ENCODE results near the gene CRACR2A.

DNA sequence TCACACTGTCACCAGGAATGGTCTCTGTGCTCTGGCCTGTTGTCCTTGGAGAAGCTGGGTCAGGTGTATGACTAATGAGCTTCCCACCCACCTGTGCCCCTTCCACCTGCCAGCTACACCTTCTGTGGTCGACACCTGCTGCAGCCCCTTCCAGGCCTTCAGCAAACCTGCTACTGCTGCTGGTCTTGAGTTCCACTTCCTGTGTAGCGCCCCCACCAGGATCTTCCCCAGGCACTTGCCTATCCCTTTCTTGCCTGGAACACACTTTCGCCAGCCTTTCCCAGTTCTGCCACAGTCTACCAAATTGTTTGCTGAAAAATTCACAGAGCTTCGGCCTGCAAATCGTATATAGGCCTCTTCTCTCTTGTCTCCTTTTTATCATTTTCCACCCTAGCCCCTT lies 75.3 kb downstream of the CRACR2A start:
- no peak for TF ChIP-seq YY1 (IDR thresholded peaks at IDR 0.05; ENCODE audit: low read depth)
- TF ChIP-seq, protein P1, sequence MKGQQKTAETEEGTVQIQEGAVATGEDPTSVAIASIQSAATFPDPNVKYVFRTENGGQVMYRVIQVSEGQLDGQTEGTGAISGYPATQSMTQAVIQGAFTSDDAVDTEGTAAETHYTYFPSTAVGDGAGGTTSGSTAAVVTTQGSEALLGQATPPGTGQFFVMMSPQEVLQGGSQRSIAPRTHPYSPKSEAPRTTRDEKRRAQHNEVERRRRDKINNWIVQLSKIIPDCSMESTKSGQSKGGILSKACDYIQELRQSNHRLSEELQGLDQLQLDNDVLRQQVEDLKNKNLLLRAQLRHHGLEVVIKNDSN (IDR thresholded peaks at IDR 0.05), result no peak
- no peak for TF ChIP-seq CREB1 (IDR thresholded peaks at IDR 0.05; ENCODE audit: low read depth)
- TF ChIP-seq, protein P2, sequence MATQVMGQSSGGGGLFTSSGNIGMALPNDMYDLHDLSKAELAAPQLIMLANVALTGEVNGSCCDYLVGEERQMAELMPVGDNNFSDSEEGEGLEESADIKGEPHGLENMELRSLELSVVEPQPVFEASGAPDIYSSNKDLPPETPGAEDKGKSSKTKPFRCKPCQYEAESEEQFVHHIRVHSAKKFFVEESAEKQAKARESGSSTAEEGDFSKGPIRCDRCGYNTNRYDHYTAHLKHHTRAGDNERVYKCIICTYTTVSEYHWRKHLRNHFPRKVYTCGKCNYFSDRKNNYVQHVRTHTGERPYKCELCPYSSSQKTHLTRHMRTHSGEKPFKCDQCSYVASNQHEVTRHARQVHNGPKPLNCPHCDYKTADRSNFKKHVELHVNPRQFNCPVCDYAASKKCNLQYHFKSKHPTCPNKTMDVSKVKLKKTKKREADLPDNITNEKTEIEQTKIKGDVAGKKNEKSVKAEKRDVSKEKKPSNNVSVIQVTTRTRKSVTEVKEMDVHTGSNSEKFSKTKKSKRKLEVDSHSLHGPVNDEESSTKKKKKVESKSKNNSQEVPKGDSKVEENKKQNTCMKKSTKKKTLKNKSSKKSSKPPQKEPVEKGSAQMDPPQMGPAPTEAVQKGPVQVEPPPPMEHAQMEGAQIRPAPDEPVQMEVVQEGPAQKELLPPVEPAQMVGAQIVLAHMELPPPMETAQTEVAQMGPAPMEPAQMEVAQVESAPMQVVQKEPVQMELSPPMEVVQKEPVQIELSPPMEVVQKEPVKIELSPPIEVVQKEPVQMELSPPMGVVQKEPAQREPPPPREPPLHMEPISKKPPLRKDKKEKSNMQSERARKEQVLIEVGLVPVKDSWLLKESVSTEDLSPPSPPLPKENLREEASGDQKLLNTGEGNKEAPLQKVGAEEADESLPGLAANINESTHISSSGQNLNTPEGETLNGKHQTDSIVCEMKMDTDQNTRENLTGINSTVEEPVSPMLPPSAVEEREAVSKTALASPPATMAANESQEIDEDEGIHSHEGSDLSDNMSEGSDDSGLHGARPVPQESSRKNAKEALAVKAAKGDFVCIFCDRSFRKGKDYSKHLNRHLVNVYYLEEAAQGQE (IDR thresholded peaks at IDR 0.05; ENCODE audit: low read depth), result no peak
- TF ChIP-seq FOXM1 (IDR thresholded peaks at IDR 0.05; ENCODE audit: borderline replicate concordance, low read depth), result no peak
- no peak for TF ChIP-seq TAF1 (IDR thresholded peaks at IDR 0.05; ENCODE audit: low read depth)
- TF ChIP-seq EP300 (IDR thresholded peaks at IDR 0.05; ENCODE audit: borderline replicate concordance), result no peak
- TF ChIP-seq ZBTB7A (IDR thresholded peaks at IDR 0.05; ENCODE audit: low read depth), result no peak
- TF ChIP-seq CEBPB (IDR thresholded peaks at IDR 0.05), result no peak
- TF ChIP-seq RAD21 (IDR thresholded peaks at IDR 0.05; ENCODE audit: low read depth), result no peak
- TF ChIP-seq MAX (IDR thresholded peaks at IDR 0.05), result no peak
- no peak for TF ChIP-seq NFIC (IDR thresholded peaks at IDR 0.05)

Data from Ishikawa (cell line).